Measurements from ENCODE around the gene BRINP2.

Gene BRINP2

DNA sequence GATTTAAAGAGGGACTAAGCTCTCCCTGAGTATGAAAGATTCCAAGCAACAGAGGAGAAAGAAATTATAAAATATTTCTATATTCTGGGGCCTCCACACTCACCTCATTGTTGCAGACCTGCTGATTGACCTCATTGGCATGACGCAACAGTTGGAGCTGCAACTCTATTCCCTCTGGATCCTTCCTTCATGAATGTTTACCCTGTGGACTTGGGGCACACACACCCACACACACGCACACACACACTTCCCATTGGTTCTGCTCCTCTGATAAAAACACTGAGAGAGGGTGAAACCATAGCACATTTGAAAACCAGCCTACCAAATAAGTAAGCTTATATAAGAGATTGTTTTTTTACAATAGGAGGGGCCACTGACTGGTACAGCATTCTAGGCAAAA, 159.1 kb downstream of the BRINP2 start:
- DNase-seq = no peak

All from right hindlimb (tissue), 1 donor.